ENCODE results near the gene LRRIQ3.

DNA sequence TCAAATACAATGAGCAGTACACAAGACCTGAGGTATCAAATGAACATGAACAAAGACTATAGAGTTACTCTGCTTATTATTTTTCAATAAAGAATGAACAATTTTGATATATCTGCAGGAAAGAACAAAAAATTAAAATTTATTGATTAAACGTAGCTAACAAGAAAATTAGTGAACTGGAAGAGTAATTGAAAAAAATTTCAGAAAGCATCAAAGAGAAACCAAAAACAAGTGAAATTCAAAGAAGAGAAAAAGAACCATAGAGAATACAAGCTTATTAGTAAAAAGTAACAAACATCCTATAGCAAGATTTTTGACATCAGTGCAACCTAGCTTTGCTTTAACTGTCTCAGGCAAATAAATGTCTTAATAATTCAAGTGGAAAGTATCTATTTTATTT lies 106.6 kb downstream of the LRRIQ3 start:
- TF ChIP-seq, protein P1, sequence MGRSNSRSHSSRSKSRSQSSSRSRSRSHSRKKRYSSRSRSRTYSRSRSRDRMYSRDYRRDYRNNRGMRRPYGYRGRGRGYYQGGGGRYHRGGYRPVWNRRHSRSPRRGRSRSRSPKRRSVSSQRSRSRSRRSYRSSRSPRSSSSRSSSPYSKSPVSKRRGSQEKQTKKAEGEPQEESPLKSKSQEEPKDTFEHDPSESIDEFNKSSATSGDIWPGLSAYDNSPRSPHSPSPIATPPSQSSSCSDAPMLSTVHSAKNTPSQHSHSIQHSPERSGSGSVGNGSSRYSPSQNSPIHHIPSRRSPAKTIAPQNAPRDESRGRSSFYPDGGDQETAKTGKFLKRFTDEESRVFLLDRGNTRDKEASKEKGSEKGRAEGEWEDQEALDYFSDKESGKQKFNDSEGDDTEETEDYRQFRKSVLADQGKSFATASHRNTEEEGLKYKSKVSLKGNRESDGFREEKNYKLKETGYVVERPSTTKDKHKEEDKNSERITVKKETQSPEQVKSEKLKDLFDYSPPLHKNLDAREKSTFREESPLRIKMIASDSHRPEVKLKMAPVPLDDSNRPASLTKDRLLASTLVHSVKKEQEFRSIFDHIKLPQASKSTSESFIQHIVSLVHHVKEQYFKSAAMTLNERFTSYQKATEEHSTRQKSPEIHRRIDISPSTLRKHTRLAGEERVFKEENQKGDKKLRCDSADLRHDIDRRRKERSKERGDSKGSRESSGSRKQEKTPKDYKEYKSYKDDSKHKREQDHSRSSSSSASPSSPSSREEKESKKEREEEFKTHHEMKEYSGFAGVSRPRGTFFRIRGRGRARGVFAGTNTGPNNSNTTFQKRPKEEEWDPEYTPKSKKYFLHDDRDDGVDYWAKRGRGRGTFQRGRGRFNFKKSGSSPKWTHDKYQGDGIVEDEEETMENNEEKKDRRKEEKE (IDR thresholded peaks at IDR 0.05), result no peak
- no peak for TF ChIP-seq POLR2A (IDR thresholded peaks at IDR 0.05; ENCODE audit: low read depth, low read length)
- TF ChIP-seq, protein P2, sequence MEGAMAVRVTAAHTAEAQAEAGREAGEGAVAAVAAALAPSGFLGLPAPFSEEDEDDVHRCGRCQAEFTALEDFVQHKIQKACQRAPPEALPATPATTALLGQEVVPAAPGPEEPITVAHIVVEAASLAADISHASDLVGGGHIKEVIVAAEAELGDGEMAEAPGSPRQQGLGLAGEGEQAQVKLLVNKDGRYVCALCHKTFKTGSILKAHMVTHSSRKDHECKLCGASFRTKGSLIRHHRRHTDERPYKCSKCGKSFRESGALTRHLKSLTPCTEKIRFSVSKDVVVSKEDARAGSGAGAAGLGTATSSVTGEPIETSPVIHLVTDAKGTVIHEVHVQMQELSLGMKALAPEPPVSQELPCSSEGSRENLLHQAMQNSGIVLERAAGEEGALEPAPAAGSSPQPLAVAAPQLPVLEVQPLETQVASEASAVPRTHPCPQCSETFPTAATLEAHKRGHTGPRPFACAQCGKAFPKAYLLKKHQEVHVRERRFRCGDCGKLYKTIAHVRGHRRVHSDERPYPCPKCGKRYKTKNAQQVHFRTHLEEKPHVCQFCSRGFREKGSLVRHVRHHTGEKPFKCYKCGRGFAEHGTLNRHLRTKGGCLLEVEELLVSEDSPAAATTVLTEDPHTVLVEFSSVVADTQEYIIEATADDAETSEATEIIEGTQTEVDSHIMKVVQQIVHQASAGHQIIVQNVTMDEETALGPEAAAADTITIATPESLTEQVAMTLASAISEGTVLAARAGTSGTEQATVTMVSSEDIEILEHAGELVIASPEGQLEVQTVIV (IDR thresholded peaks at IDR 0.05; ENCODE audit: borderline replicate concordance, partially characterized antibody), result no peak
